ENCODE measurements around the gene LSM6.

DNA sequence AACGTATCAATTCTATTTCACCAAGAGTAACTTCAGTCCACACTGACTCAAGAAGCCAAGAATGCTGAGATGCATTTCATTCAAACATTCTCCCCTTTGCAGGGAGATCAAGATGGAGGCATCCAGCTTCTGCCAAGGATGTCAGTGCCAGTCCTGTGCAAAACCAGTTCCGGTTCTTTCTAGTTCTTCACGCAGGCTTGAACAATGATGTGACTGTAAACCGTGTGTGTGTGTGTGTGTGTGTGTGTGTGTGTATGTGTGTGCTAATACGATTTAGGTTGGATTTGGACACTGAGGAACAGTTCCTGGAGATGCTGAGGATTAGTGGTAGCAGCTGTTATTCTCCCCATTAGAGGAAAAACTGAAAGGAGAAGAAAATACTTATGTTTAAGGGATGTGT is 38.7 kb downstream of the LSM6 start, which contains the start of gene REELD1:
- TF ChIP-seq, protein P1, sequence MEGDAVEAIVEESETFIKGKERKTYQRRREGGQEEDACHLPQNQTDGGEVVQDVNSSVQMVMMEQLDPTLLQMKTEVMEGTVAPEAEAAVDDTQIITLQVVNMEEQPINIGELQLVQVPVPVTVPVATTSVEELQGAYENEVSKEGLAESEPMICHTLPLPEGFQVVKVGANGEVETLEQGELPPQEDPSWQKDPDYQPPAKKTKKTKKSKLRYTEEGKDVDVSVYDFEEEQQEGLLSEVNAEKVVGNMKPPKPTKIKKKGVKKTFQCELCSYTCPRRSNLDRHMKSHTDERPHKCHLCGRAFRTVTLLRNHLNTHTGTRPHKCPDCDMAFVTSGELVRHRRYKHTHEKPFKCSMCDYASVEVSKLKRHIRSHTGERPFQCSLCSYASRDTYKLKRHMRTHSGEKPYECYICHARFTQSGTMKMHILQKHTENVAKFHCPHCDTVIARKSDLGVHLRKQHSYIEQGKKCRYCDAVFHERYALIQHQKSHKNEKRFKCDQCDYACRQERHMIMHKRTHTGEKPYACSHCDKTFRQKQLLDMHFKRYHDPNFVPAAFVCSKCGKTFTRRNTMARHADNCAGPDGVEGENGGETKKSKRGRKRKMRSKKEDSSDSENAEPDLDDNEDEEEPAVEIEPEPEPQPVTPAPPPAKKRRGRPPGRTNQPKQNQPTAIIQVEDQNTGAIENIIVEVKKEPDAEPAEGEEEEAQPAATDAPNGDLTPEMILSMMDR (IDR thresholded peaks at IDR 0.05), result no peak
- TF ChIP-seq POLR2A (IDR thresholded peaks at IDR 0.05), result no peak

All from lower leg skin (tissue), 3 donors.